Stimulated activated CD8-positive, alpha-beta memory T cell treated with anti-CD3 and anti-CD28 coated beads, Interleukin-2, amount 100 ng/mL, for 1 hour (primary cell): Measurements from ENCODE around the gene WDR86.
A peak's percentile ranks its signal among the peaks of the same experiment; 100 is the strongest.

Source experiments
- DNase-seq, 2 donors: peaks; one replicate each; pipeline ENCODE4 v3.0.0-alpha.2; 2020; ENCODE audit warnings: low read depth in 2 of 2

Gene WDR86

DNA sequence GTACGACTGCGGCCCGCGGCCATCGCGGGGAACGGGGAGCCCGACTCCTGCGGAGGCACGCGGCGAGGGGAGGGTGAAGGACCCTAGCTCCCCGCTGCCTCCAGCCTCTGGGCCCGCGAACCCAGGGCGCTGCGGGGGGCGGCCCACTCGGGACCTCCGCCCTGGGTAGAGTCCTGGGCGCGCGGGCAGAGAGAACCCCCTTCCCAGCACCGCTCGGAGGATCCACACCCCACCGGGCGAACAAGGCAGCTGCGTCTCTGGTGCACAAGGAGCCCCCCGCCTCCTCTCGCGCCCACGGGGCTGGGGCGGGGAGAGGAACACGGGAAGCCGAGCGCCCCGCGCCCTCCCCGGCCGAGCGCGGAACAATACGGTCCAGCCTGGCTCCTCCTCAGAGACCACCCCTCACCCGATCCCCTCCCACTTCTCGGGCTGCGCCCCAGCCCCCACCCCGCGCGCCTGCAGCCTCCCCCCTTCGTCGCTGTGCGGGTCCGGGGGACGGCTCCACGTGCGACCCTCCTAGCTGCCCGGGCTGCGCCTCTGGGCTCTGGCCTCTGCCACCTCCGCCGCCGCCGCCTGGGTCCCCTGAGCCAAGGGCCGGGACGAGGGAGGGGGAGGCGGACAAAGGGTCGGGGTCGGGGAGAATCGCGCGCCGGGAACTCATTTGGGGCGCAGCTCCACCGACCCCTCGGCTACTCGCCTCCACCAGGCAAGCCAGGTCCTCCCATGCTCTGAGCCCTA is at the start of gene WDR86:
WDR86 (minus strand) TSS at position 372 of the 738 bp plus-strand sequence. CDS start 449 bp downstream, outside the sequence.
- DNase-seq: no peak

GRCh38 chr7:151457534-151457933 is 47.7 kb upstream of the WDR86 start:
- DNase-seq: no peak

GRCh38 chr7:151456782-151457181 is 46.9 kb upstream of the WDR86 start:
- DNase-seq: no peak

GRCh38 chr7:151456276-151456675 is 46.4 kb upstream of the WDR86 start:
- DNase-seq: no peak

DNA sequence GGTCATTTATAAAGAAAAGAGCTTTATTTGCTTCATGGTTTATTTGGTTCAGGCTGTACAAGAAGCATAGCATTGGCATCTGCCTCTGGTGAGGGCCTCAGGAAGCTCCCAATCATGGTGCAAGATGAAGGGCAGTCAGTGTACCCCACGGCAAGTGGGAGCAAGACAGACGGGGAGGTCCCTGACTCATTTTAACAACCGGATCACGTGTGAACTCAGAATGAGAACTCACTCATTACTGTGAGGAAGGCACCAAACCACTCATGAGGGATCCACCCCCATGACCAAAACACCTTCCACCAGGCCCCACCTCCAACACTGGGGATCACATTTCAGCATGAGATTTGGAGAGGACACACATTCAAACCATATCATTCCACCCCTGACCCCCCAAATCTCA is 45.9 kb upstream of the WDR86 start:
- no peak for DNase-seq

GRCh38 chr7:151454932-151455530 is 45.2 kb upstream of the WDR86 start:
- no peak for DNase-seq

- DNase-seq: no peak
Observed at GRCh38 chr7:151454305-151454704, 44.5 kb upstream of the WDR86 start.

DNA sequence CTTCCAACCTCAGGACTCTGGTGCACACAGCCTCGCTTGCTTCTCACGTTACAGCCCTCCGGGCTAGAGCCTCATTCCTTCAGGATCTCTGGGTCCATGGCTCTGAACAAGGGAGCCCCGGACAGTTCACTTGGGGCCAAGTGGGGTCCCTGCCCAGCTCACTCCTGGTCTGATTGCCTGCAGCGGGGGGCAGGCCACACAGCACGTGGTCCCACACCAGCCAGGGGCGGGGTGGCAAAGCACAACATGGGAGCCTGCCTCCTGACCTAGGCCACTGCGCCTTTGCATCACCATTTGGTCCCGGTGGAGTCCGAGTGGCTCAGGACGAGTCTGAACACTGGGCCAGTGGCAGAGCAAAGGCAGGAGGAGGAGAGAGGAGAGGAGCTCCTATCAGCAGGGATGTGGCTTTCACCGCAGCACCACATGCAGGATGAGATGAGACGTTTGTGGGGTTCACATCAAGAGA is 43.5 kb upstream of the WDR86 start:
- DNase-seq: no peak

GRCh38 chr7:151452680-151453325 is 43.0 kb upstream of the WDR86 start:
- DNase-seq: no peak

- DNase-seq: no peak
Observed at GRCh38 chr7:151451626-151452571, 42.1 kb upstream of the WDR86 start.

GRCh38 chr7:151451156-151451555 is 41.3 kb upstream of the WDR86 start:
- no peak for DNase-seq

GRCh38 chr7:151449990-151450389 is 40.2 kb upstream of the WDR86 start:
- no peak for DNase-seq

- peak; percentile 62 to 69 for DNase-seq
Observed at GRCh38 chr7:151448261-151449252, 38.7 kb upstream of the WDR86 start.

DNA sequence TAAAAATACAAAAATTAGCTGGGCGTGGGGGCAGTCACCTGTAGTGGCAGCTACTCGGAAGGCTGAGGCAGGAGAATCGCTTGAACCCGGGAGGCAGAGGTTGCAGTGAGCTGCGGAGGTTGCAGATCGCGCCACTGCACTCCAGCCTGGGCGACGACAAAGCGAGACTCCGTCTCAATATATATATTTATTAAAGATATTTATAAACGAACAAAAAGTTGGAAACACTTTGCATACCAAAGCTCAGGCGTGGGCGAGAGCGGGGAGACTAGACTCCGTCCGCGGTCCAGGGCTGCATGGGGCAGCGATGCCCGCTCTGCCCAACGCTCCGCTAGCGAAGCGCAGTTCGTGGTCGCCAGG is 38.0 kb upstream of the WDR86 start:
- no peak for DNase-seq

- DNase-seq: no peak
Observed at GRCh38 chr7:151447312-151447711, 37.5 kb upstream of the WDR86 start.

DNA sequence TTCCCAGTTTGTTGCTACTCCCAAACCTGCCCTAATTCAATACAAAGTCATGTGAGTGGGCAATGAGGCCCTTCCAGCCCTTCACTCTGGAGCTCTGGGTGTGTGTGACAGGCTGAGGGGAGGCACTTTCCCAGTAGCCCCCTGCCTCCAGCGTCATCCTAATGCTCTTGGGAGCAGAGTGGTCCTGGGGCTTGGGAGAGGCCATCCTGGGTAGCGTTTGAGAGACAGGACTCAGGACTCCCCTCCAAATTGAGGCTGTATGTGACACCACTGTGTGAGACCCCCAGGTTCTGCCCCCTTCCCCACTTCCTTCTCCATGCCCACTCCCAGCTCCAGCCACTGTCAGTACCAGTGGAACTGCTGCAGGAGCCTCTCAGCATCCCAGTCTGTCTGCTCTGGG is 36.6 kb upstream of the WDR86 start:
- no peak for DNase-seq

GRCh38 chr7:151444632-151445031 is 34.8 kb upstream of the WDR86 start:
- no peak for DNase-seq

DNA sequence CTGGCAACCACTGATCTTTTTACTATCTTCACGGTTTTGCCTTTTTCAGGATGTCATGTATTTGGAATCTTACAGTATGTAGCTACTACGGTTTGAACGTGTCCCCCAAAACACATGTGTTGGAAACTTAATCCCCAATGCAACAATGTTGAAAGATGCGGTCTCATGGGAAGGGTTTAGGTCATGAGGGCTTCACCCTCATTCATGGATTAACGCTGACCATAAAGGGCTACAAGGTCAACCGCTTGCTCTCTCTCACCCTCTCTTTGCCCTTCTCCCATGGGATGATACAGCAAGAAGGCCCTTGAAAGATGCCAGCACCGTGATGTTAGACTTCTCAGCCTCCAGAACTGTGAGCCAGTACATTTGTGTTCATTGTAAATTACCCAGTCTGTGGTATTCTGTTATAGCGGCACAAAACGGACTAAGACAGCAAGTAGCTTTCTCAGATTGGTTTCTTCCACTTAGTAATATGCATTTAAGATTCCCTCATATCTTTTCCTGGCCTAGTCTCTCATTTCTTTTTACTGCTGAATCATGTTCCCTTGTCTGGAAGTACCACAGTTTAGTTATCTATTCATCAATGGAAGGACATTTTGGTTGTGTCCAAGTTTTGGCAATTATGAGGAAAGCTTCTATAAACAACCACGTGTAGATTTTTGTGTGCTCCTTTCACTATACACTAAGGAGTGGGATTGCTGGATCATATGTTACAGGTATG is 33.1 kb upstream of the WDR86 start:
- DNase-seq: no peak

DNA sequence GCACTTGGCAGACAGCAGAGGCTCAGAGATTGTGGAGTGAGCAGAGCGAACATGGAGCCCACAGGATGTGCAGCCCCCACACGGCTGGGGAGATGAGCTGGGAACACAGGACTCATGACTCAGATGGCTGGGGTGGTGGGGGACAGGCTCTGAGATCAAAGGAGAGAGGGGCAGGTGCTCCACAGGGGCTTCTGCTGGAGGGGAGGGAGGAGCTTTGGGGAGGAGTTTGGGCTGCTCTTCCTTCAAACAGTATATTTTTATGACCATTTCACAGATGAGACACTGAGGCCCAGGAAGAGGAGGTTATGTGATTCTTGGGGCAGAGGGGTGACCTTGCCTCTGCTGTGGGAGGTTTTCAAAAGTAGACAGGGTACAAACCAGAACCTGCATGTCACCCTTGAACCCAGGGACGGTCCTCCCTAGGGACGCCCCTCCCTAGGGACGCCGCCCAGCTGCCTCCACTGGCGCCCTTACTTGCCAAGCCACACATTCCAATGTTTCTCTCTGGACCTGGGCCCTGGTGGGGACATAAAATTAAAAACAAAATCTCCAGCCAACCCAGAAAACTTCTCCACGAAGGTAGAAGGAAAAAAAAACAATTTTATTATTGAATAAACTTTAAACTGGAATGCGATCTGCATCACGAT is 31.1 kb upstream of the WDR86 start:
- no peak for DNase-seq
